A673 (cell line): ENCODE measurements around the gene ALOX15. TPM values are rescaled to one million over a fixed set of nuclear protein-coding genes. Genes with fewer than 3 reads are reported as not detected.
"Not testable (repeated sequence)": the region's sequence is repeated elsewhere in the genome, so short reads cannot be mapped to it uniquely, and the experiment has no call there.

Experiments
- BruUV-seq: library from RNA; stranded (reverse); fragments of 400-500 nt; replicated peaks from 2 replicates; lab custom pipeline; 2021; lab: Mats Ljungman, UMichigan
- CTCF ChIA-PET: fragments of 300-600 bp; sonication (Branson Sonifier 250); formaldehyde crosslinking; loops from one replicate; lab custom pipeline; 2022; ENCODE audit warnings: antibody characterized with exemption; lab: Charles Lee
- POLR2A ChIA-PET: fragments of 300-600 bp; sonication (Branson Sonifier 250); formaldehyde crosslinking; loops from one replicate; lab custom pipeline; 2022; ENCODE audit warnings: antibody characterized with exemption; ENCODE audit not compliant: low non-redundant PET; lab: Charles Lee
- DNase-seq: peaks from one replicate; pipeline ENCODE4 v3.0.0-alpha.2; 2015; ENCODE audit warnings: low spot score
- H3K27ac ChIP-seq: fragments of 200-600 bp; sonication (generic); 2 replicates; pipeline ENCODE4 v1.5.1; 2016; ENCODE audit warnings: mixed run types, low read depth, mild to moderate bottlenecking, mixed read lengths, antibody characterized with exemption, low read length; ENCODE audit not compliant: poor library complexity, severe bottlenecking
- H3K27me3 ChIP-seq: fragments of 200-600 bp; sonication (generic); replicated peaks from 2 replicates; pipeline ENCODE4 v1.6.1; 2017; ENCODE audit warnings: mixed run types, low read depth, mild to moderate bottlenecking, mixed read lengths, antibody characterized with exemption, low read length; ENCODE audit not compliant: insufficient read depth, poor library complexity
- H3K36me3 ChIP-seq: fragments of 200-600 bp; sonication (generic); 2 replicates; pipeline ENCODE4 v1.6.1; 2016; ENCODE audit warnings: mixed run types, mild to moderate bottlenecking, mixed read lengths, antibody characterized with exemption, low read length; ENCODE audit not compliant: insufficient read depth, poor library complexity, severe bottlenecking
- H3K4me1 ChIP-seq: fragments of 200-600 bp; sonication (generic); 2 replicates; pipeline ENCODE4 v1.6.1; 2017; ENCODE audit warnings: mixed run types, mild to moderate bottlenecking, mixed read lengths, antibody characterized with exemption, low read length; ENCODE audit not compliant: insufficient read depth, poor library complexity, severe bottlenecking
- H3K4me3 ChIP-seq: fragments of 200-600 bp; sonication (generic); 2 replicates; pipeline ENCODE4 v1.5.1; 2016; ENCODE audit warnings: low read depth, mixed run types, mild to moderate bottlenecking, mixed read lengths, low read length; ENCODE audit not compliant: poor library complexity, severe bottlenecking
- H3K9me3 ChIP-seq: fragments of 200-600 bp; sonication (generic); 2 replicates; pipeline ENCODE4 v1.6.1; 2016; ENCODE audit warnings: mixed run types, low read depth, mild to moderate bottlenecking, mixed read lengths, antibody characterized with exemption, low read length; ENCODE audit not compliant: poor library complexity, severe bottlenecking
- EZH2 ChIP-seq: fragments of 200-600 bp; sonication (generic); IDR thresholded peaks from 2 replicates; pipeline ENCODE4 v1.6.1; 2017; ENCODE audit warnings: borderline replicate concordance, low read depth, mild to moderate bottlenecking, mixed read lengths, antibody characterized with exemption, low read length; ENCODE audit not compliant: poor library complexity, severe bottlenecking
- intact Hi-C: fragments of 100-400 bp; cut with micrococcal nuclease; formaldehyde crosslinking; loops from one replicate; pipeline ENCODE4 v1.10.0; 2022; ENCODE audit not compliant: unreplicated experiment
- total RNA-seq: library from RNA; stranded (reverse); gene quantifications from 2 replicates; pipeline ENCODE4 v1.2.3, GENCODE V29; 2021
- TF ChIP-seq, protein P1 (sequence below): fragments of 300-800, 200-600 bp; sonication (generic); conservative IDR thresholded peaks from 2 replicates; pipeline ENCODE4 v1.5.1; 2017; ENCODE audit warnings: low read depth, mild to moderate bottlenecking, antibody characterized with exemption, low read length, moderate library complexity, mixed read lengths

The ALOX15 gene
- total RNA-seq, 1 experiment from 2014 or later, result not detected

DNA sequence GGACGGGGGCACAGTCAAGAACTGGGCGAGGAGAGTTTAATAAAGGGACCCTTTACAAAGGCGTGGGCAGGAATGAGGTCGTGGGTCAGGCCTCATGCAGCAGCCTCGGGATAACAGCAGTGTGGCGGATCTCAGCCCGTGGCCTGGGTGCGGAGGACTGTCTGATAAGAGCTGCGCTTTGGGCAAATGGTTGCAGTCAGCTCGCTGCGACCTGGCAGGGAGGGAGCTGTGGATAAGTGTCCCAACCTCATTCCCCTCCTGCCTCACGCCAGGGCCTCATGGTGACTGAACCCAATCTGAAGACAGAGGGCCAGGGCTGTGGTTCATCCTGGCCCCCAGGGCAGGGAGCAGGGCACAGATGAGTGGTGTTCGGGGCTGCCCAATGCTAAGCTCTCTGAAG is 43.5 kb downstream of the ALOX15 start:
- no peaks in the 10 kb centered on the region for H3K36me3 ChIP-seq
- H3K27ac ChIP-seq, result no peak overlapping the region
- BruUV-seq, result no TSS peak
- H3K27me3 ChIP-seq, result no peaks in the 10 kb centered on the region
- H3K4me3 ChIP-seq, result no peak overlapping the region
- no peak for DNase-seq
- intact Hi-C loops, result no loop called here
- H3K4me1 ChIP-seq, result no peaks in the 10 kb centered on the region
- CTCF ChIA-PET, result no interaction called here
- H3K9me3 ChIP-seq, result no peaks in the 10 kb centered on the region
- TF ChIP-seq, protein P1, sequence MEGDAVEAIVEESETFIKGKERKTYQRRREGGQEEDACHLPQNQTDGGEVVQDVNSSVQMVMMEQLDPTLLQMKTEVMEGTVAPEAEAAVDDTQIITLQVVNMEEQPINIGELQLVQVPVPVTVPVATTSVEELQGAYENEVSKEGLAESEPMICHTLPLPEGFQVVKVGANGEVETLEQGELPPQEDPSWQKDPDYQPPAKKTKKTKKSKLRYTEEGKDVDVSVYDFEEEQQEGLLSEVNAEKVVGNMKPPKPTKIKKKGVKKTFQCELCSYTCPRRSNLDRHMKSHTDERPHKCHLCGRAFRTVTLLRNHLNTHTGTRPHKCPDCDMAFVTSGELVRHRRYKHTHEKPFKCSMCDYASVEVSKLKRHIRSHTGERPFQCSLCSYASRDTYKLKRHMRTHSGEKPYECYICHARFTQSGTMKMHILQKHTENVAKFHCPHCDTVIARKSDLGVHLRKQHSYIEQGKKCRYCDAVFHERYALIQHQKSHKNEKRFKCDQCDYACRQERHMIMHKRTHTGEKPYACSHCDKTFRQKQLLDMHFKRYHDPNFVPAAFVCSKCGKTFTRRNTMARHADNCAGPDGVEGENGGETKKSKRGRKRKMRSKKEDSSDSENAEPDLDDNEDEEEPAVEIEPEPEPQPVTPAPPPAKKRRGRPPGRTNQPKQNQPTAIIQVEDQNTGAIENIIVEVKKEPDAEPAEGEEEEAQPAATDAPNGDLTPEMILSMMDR, result no peak
- TF ChIP-seq EZH2, result no peak
- POLR2A ChIA-PET, result no interaction called here

DNA sequence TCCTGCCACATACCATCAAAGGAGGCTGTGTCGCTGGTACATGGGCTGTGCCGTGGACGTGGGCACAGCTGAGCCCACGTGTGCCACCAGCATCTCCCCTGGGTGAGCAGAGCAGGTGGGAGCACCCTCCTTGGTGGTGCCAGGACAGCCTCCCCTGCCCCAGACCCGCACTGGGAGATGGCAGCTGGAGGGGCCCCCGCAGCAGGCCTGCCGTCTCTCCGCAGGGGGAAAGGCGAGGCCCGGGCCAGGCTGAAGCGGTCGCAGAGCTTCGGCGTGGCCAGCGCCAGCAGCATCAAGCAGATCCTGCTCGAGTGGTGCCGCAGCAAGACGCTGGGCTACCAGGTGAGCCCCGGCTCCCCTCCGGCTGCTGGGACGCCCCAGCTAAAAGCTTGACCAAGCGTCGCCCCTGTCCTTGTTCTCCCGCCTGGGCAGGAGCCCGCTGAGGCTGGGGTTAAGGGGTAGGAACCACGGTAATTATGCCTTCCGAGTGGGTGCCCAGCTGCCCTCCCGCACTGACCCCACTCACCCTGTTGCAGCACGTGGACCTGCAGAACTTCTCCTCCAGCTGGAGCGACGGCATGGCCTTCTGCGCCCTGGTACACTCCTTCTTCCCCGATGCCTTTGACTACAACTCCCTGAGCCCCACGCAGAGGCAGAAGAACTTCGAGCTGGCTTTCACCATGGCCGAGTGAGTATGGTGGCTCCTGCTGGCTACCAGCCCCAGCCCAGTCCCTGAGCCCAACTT is 44.7 kb downstream of the ALOX15 start:
- Histone ChIP-seq H3K27ac (no peak overlapping the region), H3K4me1 (no peaks in the 10 kb centered on the region), H3K4me3 (no peak overlapping the region), H3K9me3 (no peaks in the 10 kb centered on the region), H3K27me3 (no peaks in the 10 kb centered on the region), H3K36me3 (no peaks in the 10 kb centered on the region)
- POLR2A ChIA-PET, result no interaction called here
- TF ChIP-seq, protein P1, result no peak
- TF ChIP-seq EZH2, result no peak
- DNase-seq, result no peak
- intact Hi-C loops, result no loop called here
- BruUV-seq, result no TSS peak
- CTCF ChIA-PET, result no interaction called here

DNA sequence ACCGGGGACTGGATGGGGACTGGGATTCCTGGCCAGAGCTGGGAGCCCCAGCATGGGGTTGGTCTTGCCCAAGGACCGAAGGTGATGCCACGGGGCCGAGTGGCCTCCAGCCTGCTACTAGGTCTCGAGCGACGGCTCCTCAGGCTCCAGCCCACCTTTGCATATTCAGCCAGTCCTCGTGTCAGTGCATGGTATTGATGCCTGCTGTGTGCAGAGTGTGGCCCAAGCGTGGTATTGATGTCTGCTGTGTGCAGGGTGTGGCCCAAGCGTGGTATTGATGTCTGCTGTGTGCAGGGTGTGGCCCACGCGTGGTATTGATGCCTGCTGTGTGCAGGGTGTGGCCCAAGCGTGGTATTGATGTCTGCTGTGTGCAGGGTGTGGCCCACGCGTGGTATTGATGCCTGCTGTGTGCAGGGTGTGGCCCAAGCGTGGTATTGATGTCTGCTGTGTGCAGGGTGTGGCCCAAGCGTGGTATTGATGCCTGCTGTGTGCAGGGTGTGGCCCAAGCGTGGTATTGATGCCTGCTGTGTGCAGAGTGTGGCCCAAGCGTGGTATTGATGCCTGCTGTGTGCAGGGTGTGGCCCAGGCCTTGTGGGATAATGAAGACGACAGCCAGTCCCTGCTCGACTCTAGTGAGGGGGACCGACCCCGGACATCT is 45.7 kb downstream of the ALOX15 start:
- BruUV-seq, H3K27me3 ChIP-seq, H3K9me3 ChIP-seq, POLR2A ChIA-PET, DNase-seq, CTCF ChIA-PET, H3K36me3 ChIP-seq, intact Hi-C loops, H3K27ac ChIP-seq, H3K4me3 ChIP-seq, H3K4me1 ChIP-seq: not testable (repeated sequence)
